Colonic mucosa (tissue), 4 donors: Measurements from ENCODE around the gene ZFP1. TPM values are rescaled to one million over a fixed set of nuclear protein-coding genes. Genes with fewer than 3 reads are reported as not detected.

ENCODE experiments used
- DNase-seq: peaks from one replicate; pipeline ENCODE4 v3.0.0-alpha.2; 2020
- H3K27ac ChIP-seq: fragments of 200-600 bp; one replicate; pipeline ENCODE4 v1.8.0; 2021
- H3K27me3 ChIP-seq: fragments of 200-600 bp; one replicate; pipeline ENCODE4 v1.8.0; 2021
- H3K36me3 ChIP-seq: fragments of 200-600 bp; one replicate; pipeline ENCODE4 v1.8.0; 2021
- H3K4me1 ChIP-seq: fragments of 200-600 bp; one replicate; pipeline ENCODE4 v1.8.0; 2021; ENCODE audit warnings: mild to moderate bottlenecking
- H3K4me3 ChIP-seq: fragments of 200-600 bp; one replicate; pipeline ENCODE4 v1.8.0; 2021
- H3K9ac ChIP-seq, 2 donors: one replicate each; pipeline ENCODE4 v1.7.0; 2013; ENCODE audit warnings: control low read depth in 2 of 2, low read depth in 2 of 2, low read length in 2 of 2
- H3K9me3 ChIP-seq: fragments of 200-600 bp; one replicate; pipeline ENCODE4 v1.8.0; 2021
- CTCF ChIP-seq: fragments of 200-600 bp; IDR thresholded peaks from one replicate; pipeline ENCODE4 v1.8.0; 2022; ENCODE audit warnings: antibody characterized with exemption, mild to moderate bottlenecking
- intact Hi-C: fragments of 100-400 bp; cut with DNase I; formaldehyde crosslinking; loops from one replicate; pipeline ENCODE4 v1.14.1; 2022
- total RNA-seq, 2 donors: library from RNA; stranded (reverse); fragmentation: NEBNext Ultra II Directional in 1 of 2; extraction: Animal tissue kit (Norgen Biotek cat#: 25700) in 1 of 2; gene quantifications; one replicate each; pipeline ENCODE4 v1.2.1, GENCODE V29; 2021
- donor health status: healthy.
- donor health status: DM: no; HTN: no; CAD: no.
- donor health status: DM: no; HTN: no; CAD: no.

The ZFP1 gene
- total RNA-seq, 2 donors from 2014 or later: 4.3 to 9.9 TPM

- Histone ChIP-seq H3K36me3 (no peaks in the 10 kb centered on the region), H3K9ac (no peak overlapping the region), H3K27ac (no peak overlapping the region), H3K9me3 (peaks cover 4% of the 10 kb centered on the region), H3K4me1 (no peaks in the 10 kb centered on the region), H3K4me3 (no peak overlapping the region), H3K27me3 (no peaks in the 10 kb centered on the region)
- TF ChIP-seq CTCF: no peak
- intact Hi-C loops: no loop called here
- no peak for DNase-seq
Observed at GRCh38 chr16:75181630-75182029, 33.3 kb downstream of the ZFP1 start.

- TF ChIP-seq CTCF: no peak
- no peak for DNase-seq
- H3K36me3 ChIP-seq: no peaks in the 10 kb centered on the region
- H3K4me1 ChIP-seq: no peaks in the 10 kb centered on the region
- H3K9me3 ChIP-seq: no peaks in the 10 kb centered on the region
- no peaks in the 10 kb centered on the region for H3K27me3 ChIP-seq
- no peak overlapping the region for H3K9ac ChIP-seq
- intact Hi-C loops: no loop called here
- no peak overlapping the region for H3K27ac ChIP-seq
- no peak overlapping the region for H3K4me3 ChIP-seq
Observed at GRCh38 chr16:75188832-75189477, 40.6 kb downstream of the ZFP1 start.

- intact Hi-C loops: loop anchor here (10.0 kb wide), 1 partner anchor 195 kb away; no protein-coding TSS in a partner anchor
- no peaks in the 10 kb centered on the region for H3K27me3 ChIP-seq
- H3K4me3 ChIP-seq: no peak overlapping the region
- TF ChIP-seq CTCF: no peak
- no peak overlapping the region for H3K9ac ChIP-seq
- no peak overlapping the region for H3K27ac ChIP-seq
- H3K36me3 ChIP-seq: no peaks in the 10 kb centered on the region
- DNase-seq: no peak
- H3K9me3 ChIP-seq: no peaks in the 10 kb centered on the region
- H3K4me1 ChIP-seq: no peaks in the 10 kb centered on the region
Observed at GRCh38 chr16:75189638-75190245, 41.4 kb downstream of the ZFP1 start.

- no peaks in the 10 kb centered on the region for H3K4me1 ChIP-seq
- H3K36me3 ChIP-seq: no peaks in the 10 kb centered on the region
- H3K4me3 ChIP-seq: no peak overlapping the region
- no peak overlapping the region for H3K27ac ChIP-seq
- intact Hi-C loops: loop anchor here (10.0 kb wide), 1 partner anchor 192 kb away; no protein-coding TSS in a partner anchor
- no peaks in the 10 kb centered on the region for H3K9me3 ChIP-seq
- no peak overlapping the region for H3K9ac ChIP-seq
- no peaks in the 10 kb centered on the region for H3K27me3 ChIP-seq
- TF ChIP-seq CTCF: no peak
- no peak for DNase-seq
Observed at GRCh38 chr16:75192606-75193264, 44.4 kb downstream of the ZFP1 start.

GRCh38 chr16:75193265-75193650 lies 44.9 kb downstream of the ZFP1 start:
- Histone ChIP-seq H3K4me1 (no peaks in the 10 kb centered on the region), H3K9ac (no peak overlapping the region), H3K27me3 (no peaks in the 10 kb centered on the region), H3K36me3 (no peaks in the 10 kb centered on the region), H3K27ac (no peak overlapping the region), H3K9me3 (no peaks in the 10 kb centered on the region), H3K4me3 (no peak overlapping the region)
- no peak for TF ChIP-seq CTCF
- no peak for DNase-seq
- intact Hi-C loops: loop anchor here (10.0 kb wide), 1 partner anchor 192 kb away; no protein-coding TSS in a partner anchor
